ENCODE measurements around the gene MOB3B. TPM values are rescaled to one million over a fixed set of nuclear protein-coding genes. Genes with fewer than 3 reads are reported as not detected.

The MOB3B gene
- total RNA-seq, 1 experiment from 2014 or later, result 0.03 TPM

GRCh38 chr9:27369591-27369990, 160.0 kb downstream of the MOB3B start:
- H3K27me3 ChIP-seq (ENCODE audit: control insufficient read depth, insufficient read depth, low read length), result no peaks in the 10 kb centered on the region
- in situ Hi-C loops (cut with HindIII; ENCODE audit: low pct_unique_long_range_greater_than_20kb, low sequenced_read_pairs), result no loop called here
- ChIA-PET POLR2A (no interaction called here), CTCF (no interaction called here)
- no peaks in the 10 kb centered on the region for H3K36me3 ChIP-seq (ENCODE audit: control insufficient read depth, insufficient read depth, low read length)
- no peaks in the 10 kb centered on the region for H3K9me3 ChIP-seq (ENCODE audit: control insufficient read depth, insufficient read depth, low read depth, low read length)
- no peaks in the 10 kb centered on the region for H3K4me1 ChIP-seq (ENCODE audit: control insufficient read depth, insufficient read depth, low read length)
- intact Hi-C loops (cut with micrococcal nuclease; ENCODE audit: unreplicated experiment), result no loop called here
- no peak overlapping the region for H3K27ac ChIP-seq (ENCODE audit: low read length)
- ATAC-seq (no peak), DNase-seq (ENCODE audit: low read depth, low spot score) (no peak)
- TF ChIP-seq TCF7L2 (IDR thresholded peaks at IDR 0.05; ENCODE audit: low read depth, low read length) (no peak), REST (IDR thresholded peaks at IDR 0.05; ENCODE audit: insufficient read depth in 1 of 2, low read depth in 2 of 2, low read length in 1 of 2) (no peak), CTCF (IDR thresholded peaks at IDR 0.05) (no peak), POLR2AphosphoS5 (IDR thresholded peaks at IDR 0.05; ENCODE audit: low read depth, low read length) (no peak), SIN3A (IDR thresholded peaks at IDR 0.05; ENCODE audit: borderline replicate concordance, insufficient read depth, low read depth, low read length) (no peak)
- no peak overlapping the region for H3K4me3 ChIP-seq (ENCODE audit: low read depth in 2 of 2, low read length in 2 of 2)
- no TSS peak for BruUV-seq (replicated peaks)

DNA sequence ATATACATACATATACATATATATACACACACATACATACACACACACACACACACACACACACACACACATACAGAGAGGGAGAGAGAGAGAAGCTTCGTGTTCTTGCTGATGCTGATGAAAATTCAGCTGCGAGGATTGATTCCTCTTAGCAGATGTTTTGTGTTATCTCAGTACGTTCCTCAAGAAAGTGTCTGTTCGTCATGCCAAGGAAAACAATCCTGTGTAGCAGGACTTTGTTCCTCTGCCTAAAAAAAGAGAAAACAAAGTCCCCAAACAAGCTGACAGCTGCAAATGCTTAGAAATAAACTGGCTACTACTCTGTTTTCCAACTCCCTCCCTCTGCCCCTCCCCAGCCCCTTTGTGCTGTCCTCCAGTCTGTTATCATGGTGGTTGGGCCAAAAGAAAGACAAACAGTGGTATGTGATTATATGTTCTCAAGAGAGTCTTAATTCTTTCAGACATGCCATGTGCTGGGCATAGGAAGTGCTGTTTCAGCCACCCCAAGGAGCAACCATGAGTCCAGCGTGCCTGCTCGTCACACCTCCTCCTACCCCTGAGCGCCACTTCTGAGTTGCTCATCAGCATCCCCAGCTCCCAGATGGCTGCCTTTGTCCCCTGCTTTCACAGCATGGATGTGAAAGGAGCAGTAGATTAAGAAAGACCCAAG, 161.2 kb downstream of the MOB3B start:
- no peak overlapping the region for H3K4me3 ChIP-seq (ENCODE audit: low read depth in 2 of 2, low read length in 2 of 2)
- ChIA-PET CTCF (no interaction called here), POLR2A (no interaction called here)
- no peaks in the 10 kb centered on the region for H3K36me3 ChIP-seq (ENCODE audit: control insufficient read depth, insufficient read depth, low read length)
- no peaks in the 10 kb centered on the region for H3K9me3 ChIP-seq (ENCODE audit: control insufficient read depth, insufficient read depth, low read depth, low read length)
- DNase-seq (ENCODE audit: low read depth, low spot score), result no peak
- no peaks in the 10 kb centered on the region for H3K4me1 ChIP-seq (ENCODE audit: control insufficient read depth, insufficient read depth, low read length)
- TF ChIP-seq SIN3A (IDR thresholded peaks at IDR 0.05; ENCODE audit: borderline replicate concordance, insufficient read depth, low read depth, low read length) (no peak), TCF7L2 (IDR thresholded peaks at IDR 0.05; ENCODE audit: low read depth, low read length) (no peak), POLR2AphosphoS5 (IDR thresholded peaks at IDR 0.05; ENCODE audit: low read depth, low read length) (no peak), REST (IDR thresholded peaks at IDR 0.05; ENCODE audit: insufficient read depth in 1 of 2, low read depth in 2 of 2, low read length in 1 of 2) (no peak), CTCF (IDR thresholded peaks at IDR 0.05) (no peak)
- no peaks in the 10 kb centered on the region for H3K27me3 ChIP-seq (ENCODE audit: control insufficient read depth, insufficient read depth, low read length)
- no TSS peak for BruUV-seq (replicated peaks)
- intact Hi-C loops (cut with micrococcal nuclease; ENCODE audit: unreplicated experiment) (no loop called here), in situ Hi-C loops (cut with HindIII; ENCODE audit: low pct_unique_long_range_greater_than_20kb, low sequenced_read_pairs) (no loop called here)
- no peak for ATAC-seq
- no peak overlapping the region for H3K27ac ChIP-seq (ENCODE audit: low read length)

Data from Panc1 (cell line).